Endometrial microvascular endothelial cells (primary cell): ENCODE results near the gene KLHL15. TPM values are rescaled to one million over a fixed set of nuclear protein-coding genes. Genes with fewer than 3 reads are reported as not detected.
"Not testable (repeated sequence)": the region's sequence is repeated elsewhere in the genome, so short reads cannot be mapped to it uniquely, and the experiment has no call there.

Source experiments
- in situ Hi-C: cut with HindIII; loops from 2 replicates; pipeline ENCODE4 v1.10.0; 2017; ENCODE audit warnings: low sequenced_read_pairs, low pct_unique_long_range_greater_than_20kb; ENCODE audit errors: inconsistent ontology term
- total RNA-seq: library from RNA; depleted of rRNA; stranded (reverse); fragments of >200 nt; gene quantifications from one replicate; pipeline ENCODE4 v1.2.3, GENCODE V29; 2015; ENCODE audit errors: inconsistent ontology term

KLHL15 gene
- total RNA-seq, 1 donor from 2014 or later: 2.6 TPM

DNA sequence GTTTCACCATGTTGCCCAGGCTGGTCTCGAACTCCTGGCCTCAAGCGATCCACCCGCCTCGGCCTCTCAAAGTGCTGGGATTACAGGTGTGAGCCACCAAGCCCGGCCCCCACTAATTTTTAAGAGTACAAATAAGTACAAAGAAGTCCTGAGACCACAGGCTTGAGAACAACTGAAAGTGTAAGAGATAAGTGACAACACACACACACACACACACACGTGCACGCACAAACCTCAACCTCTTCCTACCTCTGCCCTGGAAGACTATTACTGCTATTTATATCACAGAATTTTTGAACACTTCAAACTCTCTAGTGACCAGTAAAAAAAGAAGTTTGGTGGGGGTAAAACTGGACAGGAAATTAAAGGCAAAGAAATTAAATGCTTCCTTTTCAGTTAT is 7.5 kb downstream of the KLHL15 start:
- in situ Hi-C loops: no loop called here

- in situ Hi-C loops: no loop called here
Observed at GRCh38 chrX:24018809-24019208, 8.2 kb downstream of the KLHL15 start.

- in situ Hi-C loops: no loop called here
Observed at GRCh38 chrX:24017674-24018073, 9.3 kb downstream of the KLHL15 start.

DNA sequence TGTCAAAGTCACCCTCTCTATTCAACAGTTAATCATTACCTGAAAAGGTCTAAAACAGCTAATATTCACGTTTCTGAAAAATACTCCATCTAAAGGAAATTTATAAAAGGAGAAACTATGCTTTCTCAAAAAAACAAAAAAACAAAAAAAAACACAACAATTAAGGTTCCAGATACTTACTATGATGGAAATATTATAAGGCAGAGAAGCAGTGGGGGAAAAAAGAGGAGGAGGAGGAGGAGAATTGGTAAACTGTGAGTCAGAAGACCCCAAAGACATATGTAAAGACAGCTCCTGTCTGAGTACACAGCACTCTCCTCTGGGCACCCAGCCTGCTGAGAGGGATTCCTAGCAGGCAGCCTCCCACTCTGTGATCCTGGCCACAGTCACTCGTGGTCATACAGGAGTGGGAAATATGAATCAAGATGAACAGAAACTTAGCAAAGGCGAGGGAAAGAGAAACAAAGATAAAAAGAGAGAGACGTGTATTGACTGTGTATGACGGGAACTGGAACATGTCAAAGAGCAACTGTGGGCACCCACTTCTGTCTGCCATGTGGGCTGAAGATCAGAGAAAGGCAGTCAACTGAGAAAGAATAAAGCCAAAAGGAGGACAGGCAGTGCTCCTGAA is 12.5 kb downstream of the KLHL15 start:
- in situ Hi-C loops: no loop called here

DNA sequence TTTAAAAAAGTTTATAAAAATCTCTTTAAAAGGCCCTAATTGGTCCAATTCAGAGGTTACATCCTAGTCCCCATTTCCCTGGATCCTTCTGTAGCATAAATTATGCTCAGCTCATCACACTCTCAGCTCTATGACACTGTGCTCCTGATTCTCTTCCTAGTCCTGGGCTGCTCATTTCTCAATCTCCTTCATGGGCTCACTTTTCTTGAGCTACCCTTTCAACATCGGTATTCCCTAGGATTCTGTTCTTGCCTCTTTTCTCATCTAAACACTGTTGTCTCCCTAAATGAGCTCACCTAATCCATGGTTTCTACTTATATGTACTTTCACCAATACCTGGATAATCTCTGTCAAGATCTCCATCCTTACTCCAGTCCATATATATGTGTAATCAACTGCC is 14.7 kb downstream of the KLHL15 start:
- in situ Hi-C loops: no loop called here

GRCh38 chrX:24005867-24006266 is 21.1 kb downstream of the KLHL15 start:
- in situ Hi-C loops: no loop called here

- in situ Hi-C loops: no loop called here
Observed at GRCh38 chrX:24005028-24005427, 22.0 kb downstream of the KLHL15 start.

GRCh38 chrX:24002792-24003191 is 24.2 kb downstream of the KLHL15 start:
- in situ Hi-C loops: no loop called here

DNA sequence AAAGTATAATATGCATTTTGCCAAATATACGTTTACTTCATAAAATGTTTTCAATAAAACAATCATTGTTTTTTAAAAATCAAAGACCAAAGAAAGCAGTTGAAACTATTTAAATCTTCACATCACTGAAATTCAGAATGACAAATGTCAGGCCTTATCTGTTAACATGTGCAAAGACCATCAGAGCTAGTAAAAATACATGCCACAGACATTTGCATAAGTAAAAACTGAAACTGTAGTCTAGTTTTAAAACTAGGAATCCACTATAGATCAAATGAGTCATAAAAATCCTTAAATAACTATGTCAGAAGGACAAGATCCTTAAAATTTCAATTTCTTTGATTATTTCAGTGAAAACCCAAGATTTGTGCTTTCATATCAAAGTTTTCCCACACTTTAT is 24.8 kb downstream of the KLHL15 start:
- in situ Hi-C loops: no loop called here

DNA sequence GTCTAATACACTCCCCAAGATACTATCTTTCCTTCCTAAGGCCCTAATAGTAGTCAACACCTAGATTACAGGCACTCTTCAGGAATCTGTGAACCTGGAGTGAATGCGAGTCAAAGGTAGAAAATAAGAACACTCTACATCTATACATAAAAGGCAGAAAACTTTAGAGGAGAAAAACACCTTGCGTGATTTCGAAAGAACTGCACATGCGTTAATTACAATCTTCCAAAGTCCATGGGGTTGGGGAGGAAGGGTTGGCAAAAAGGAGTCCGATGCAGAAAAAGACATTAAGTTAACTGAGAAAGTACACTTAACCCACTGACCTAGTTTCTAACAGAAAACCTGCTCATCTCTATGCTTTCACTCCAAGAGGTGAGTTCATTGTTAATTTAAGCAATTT is 27.3 kb downstream of the KLHL15 start:
- in situ Hi-C loops: no loop called here

DNA sequence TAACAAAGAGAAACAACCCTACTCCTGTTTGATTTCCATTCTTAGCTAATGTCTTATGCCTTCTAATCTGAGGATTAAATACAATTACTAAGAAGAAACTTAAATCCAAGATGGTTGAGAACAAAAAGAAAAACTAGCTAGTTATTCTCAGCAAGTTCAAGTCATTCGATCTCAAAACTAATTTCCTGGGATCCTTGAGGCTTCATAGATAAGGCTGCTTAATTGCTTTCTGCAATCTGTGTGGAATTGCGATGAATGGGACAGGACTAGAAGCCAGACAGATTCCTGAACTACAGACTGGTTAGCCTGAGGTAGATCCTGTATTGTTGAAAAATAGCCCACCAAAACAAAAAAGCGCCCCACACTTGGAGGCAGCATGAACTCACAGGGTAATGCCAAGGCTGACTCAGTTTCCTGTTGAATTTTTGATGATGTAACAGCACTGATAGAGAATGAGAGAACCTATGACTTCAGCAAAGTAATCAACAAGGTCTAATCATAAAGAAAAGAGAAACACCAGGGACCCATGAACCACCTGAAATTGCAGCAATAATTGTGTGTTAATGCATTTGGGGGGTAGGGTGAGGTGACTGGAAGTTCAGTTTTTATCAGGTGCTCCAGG is 33.9 kb downstream of the KLHL15 start:
- in situ Hi-C loops: no loop called here

GRCh38 chrX:23992431-23992830 is 34.6 kb downstream of the KLHL15 start:
- in situ Hi-C loops: no loop called here

DNA sequence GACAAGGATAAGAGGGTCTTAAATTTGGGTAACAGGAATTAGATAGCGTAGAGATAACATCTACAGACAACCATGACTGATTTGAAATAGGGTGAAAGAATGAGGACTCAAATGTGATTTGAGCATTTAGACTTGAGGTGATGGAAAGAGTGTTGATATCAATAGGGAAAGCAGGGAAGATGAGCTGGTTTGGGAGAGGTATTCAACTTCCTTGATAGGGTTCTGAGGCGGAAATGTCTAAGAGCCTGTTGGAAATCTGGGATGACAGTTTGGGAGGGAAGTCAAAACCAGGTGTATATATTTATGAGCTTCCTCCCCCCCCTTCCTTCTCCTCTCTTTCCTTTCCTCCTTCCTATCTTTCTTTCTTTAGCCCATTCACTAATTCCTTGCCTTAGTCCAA is 36.5 kb downstream of the KLHL15 start:
- in situ Hi-C loops: no loop called here

GRCh38 chrX:23989689-23990088 is 37.3 kb downstream of the KLHL15 start:
- in situ Hi-C loops: no loop called here

GRCh38 chrX:23982891-23983290 is 44.1 kb downstream of the KLHL15 start:
- in situ Hi-C loops: no loop called here

DNA sequence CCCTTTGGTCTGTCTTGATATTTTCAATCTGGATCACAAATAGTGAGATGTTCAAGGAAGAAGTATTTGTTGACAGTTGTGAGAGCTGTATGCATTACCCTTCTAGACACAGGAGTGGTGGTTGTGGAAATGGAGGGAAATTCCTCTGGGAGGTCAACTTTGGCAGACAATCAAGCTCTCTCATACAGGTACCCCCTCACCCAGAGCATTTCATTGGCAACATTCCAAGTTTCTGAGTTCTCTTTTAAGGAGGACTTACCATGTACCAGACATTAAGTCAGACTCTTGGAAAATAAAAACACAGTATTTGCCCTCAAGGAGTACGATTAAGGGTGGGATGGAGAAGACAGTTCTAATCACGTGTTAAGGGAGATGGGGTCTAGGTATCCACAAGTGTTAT is 45.3 kb downstream of the KLHL15 start:
- in situ Hi-C loops: no loop called here

- in situ Hi-C loops: no loop called here
Observed at GRCh38 chrX:23981222-23981621, 45.8 kb downstream of the KLHL15 start.

DNA sequence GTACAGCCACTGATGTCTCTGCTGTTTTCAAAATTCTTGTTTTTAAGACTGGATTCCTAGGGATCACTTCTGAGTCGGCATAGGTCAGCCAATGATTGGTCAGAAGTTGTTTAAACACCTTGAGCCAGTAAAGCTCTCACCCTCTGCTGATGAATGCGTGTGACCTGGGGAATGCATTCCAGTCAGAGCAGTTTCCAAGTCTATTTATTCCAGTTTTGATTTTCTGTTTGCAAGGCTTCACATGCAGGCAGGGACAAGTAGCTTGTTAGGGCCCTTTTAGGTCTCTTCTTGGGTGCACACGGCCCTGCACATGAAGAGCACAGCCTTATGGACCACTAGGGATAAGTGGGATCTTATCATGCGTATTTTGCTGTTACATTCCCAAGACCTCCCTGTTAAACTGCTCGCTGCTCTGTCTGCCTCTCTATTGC is 47.0 kb downstream of the KLHL15 start:
- in situ Hi-C loops: no loop called here

DNA sequence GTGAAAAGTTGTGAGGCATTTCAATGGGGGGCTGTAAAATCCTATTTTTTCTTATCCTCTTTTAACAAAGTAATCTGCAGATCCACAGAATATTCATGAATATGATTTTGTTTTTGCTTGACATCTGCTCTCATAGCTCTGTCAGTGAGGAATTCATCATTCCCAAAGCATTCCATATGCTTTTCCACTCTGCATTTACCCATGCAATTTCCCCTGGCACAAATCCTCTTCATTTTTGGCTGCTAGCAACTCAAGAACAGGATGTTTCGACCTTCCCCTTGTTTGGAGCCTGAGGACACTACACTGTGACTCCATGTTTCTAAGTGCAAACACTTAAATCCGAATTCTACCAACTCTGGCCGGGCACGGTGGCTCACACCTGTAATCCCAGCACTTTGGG is 48.5 kb downstream of the KLHL15 start:
- in situ Hi-C loops: no loop called here

DNA sequence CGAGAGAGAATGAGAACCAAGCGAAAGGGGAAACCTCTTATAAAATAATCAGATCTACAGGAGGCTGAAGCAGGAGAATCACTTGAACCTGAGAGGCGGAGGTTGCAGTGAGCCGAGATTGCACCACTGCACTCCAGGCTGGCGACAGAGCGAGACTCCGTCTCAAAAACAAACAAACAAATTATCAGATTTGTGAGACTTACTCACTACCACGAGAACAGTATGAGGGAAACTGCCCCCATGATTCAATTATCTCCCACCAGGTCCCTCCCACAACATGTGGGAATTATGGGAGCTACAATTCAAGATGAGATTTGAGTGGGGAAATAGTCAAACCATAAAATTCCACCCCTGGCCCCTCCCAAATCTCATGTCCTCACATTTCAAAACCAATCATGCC is 61.4 kb downstream of the KLHL15 start:
- in situ Hi-C loops: not testable (repeated sequence)

GRCh38 chrX:23964191-23964590 is 62.8 kb downstream of the KLHL15 start:
- in situ Hi-C loops: no loop called here
